Cardiac muscle cell (in vitro differentiated cells and primary cell): ENCODE data around the gene APBB2. TPM values are rescaled to one million over a fixed set of nuclear protein-coding genes. Genes with fewer than 3 reads are reported as not detected.

Experiments
- DNase-seq, 2 donors: peaks; one replicate each; pipeline versions ENCODE4 v3.0.0 to v3.0.0-alpha.2; 2010 to 2017; ENCODE audit warnings: low read depth in 1 of 2, low spot score in 1 of 2
- H3K27ac ChIP-seq: fragments of 200-600 bp; sonication (generic); 2 replicates; pipeline ENCODE4 v1.5.1; 2016
- H3K27me3 ChIP-seq: fragments of 200-600 bp; sonication (generic); 2 replicates; pipeline ENCODE4 v1.6.0; 2016; ENCODE audit warnings: control low read depth
- H3K36me3 ChIP-seq: fragments of 200-600 bp; sonication (generic); 2 replicates; pipeline ENCODE4 v1.5.1; 2016; ENCODE audit warnings: control low read depth
- H3K4me1 ChIP-seq: fragments of 200-600 bp; sonication (generic); 2 replicates; pipeline ENCODE4 v1.8.1; 2017; ENCODE audit warnings: low read depth, mild to moderate bottlenecking, mixed run types
- H3K4me3 ChIP-seq: fragments of 200-600 bp; sonication (generic); 2 replicates; pipeline ENCODE4 v1.5.1; 2016; ENCODE audit warnings: mild to moderate bottlenecking
- H3K9me3 ChIP-seq: fragments of 200-600 bp; sonication (generic); 2 replicates; pipeline ENCODE4 v1.5.1; 2017; ENCODE audit warnings: low read depth, mild to moderate bottlenecking, control low read depth
- polyA plus RNA-seq: library from polyadenylated mRNA; unstranded; fragments of >200 nt; fragmentation: Nextera tagmentation; extraction: Ambion mirVana; gene quantifications from 2 replicates; pipeline ENCODE4 v1.2.1, GENCODE V29; 2016
- total RNA-seq: library from RNA; depleted of rRNA; stranded (reverse); fragments of >200 nt; gene quantifications from 2 replicates; pipeline ENCODE4 v1.2.3, GENCODE V29; 2016
- TF ChIP-seq, protein P1 (sequence below): IDR thresholded peaks from 2 replicates; pipeline ENCODE4 v1.5.1; 2012; ENCODE audit warnings: low read depth, mild to moderate bottlenecking, low read length

The APBB2 gene
- total and polyA plus RNA-seq, 2 experiments from 2014 or later: 4.6 to 14.9 TPM

DNA sequence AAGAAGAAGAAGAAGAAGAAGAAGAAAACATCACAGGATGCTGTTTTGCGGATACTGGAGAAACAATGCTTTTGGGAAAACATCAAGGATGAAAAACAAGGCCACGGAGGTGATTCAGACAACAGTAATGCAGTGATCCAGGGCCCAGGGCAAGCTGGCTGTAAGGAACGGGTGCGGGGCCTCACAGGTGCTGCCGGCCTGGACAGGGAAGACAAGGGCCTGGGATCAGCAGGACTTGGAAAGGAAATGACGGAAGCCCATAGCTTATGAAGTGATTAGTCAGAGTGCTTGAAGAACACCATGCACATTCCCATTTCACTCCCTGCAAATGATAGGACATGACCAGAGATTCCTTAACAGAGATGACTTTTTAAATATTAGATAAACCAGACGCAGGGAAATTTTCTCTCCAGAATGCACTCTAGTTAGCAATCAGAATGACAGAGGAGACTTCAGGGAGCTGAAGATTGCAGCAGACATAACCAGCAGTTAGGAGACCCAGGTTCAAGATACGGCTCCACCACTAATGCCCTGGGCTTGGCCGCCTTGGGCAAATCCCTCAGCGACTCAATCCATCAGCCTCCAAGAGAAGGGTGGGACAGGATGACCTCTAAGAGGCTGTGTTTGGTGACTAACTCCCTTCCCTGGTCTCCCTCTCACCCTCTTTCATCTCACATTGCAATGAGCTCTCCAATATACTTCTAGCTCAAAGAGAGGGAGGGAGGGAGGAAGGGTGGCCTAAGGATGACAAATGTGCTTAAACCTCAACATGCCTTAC, 54.1 kb downstream of the APBB2 start:
- TF ChIP-seq, protein P1, sequence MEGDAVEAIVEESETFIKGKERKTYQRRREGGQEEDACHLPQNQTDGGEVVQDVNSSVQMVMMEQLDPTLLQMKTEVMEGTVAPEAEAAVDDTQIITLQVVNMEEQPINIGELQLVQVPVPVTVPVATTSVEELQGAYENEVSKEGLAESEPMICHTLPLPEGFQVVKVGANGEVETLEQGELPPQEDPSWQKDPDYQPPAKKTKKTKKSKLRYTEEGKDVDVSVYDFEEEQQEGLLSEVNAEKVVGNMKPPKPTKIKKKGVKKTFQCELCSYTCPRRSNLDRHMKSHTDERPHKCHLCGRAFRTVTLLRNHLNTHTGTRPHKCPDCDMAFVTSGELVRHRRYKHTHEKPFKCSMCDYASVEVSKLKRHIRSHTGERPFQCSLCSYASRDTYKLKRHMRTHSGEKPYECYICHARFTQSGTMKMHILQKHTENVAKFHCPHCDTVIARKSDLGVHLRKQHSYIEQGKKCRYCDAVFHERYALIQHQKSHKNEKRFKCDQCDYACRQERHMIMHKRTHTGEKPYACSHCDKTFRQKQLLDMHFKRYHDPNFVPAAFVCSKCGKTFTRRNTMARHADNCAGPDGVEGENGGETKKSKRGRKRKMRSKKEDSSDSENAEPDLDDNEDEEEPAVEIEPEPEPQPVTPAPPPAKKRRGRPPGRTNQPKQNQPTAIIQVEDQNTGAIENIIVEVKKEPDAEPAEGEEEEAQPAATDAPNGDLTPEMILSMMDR: no peak
- DNase-seq: peak in 1 of 2 donors; percentile 93
- Histone ChIP-seq H3K36me3 (no peaks in the 10 kb centered on the region), H3K27ac (no peak overlapping the region), H3K27me3 (no peaks in the 10 kb centered on the region), H3K9me3 (no peaks in the 10 kb centered on the region), H3K4me1 (peaks cover 5% of the 10 kb centered on the region), H3K4me3 (no peak overlapping the region)

DNA sequence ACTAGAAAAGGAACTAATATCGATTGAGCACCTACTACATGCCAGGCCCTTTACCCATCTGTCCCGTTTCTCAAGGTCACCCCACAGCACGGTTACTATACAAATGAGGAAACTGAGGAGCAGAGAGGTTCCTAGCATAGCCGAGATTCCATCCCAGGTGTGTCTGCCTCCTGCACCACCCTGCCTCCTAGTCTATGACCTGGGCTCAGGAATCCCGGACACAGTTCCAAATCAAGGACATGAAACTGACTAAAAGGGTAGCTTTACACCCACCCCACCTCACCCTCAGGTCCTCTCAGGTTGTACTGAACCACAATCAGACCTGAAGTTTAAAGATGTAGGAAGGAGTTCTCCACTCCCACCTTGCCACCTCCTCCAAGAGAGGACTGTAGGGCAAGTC, 55.6 kb downstream of the APBB2 start:
- Histone ChIP-seq H3K27ac (no peak overlapping the region), H3K4me1 (peaks cover 7% of the 10 kb centered on the region), H3K4me3 (no peak overlapping the region), H3K9me3 (no peaks in the 10 kb centered on the region), H3K36me3 (no peaks in the 10 kb centered on the region), H3K27me3 (no peaks in the 10 kb centered on the region)
- TF ChIP-seq, protein P1: no peak
- no peak for DNase-seq

DNA sequence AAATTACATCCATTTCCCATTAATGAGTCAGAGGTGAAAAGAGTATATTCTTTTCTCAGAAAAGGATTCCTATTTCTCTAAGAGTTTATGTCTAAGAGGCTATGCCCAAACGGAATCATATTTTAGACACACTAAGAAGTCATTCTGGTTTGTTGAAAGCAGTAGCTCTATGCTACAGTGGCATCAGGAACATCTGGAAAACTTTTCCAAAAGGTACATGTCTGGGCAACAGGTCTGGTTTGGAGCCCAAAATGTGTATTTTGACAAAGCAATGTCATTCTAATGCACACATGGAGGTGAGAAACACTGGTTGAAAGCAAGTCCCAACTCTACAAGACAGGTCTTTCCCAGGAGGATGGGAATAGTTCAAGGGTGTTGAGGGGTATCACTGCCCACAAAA, 56.1 kb downstream of the APBB2 start:
- Histone ChIP-seq H3K4me3 (no peak overlapping the region), H3K36me3 (no peaks in the 10 kb centered on the region), H3K27me3 (no peaks in the 10 kb centered on the region), H3K9me3 (no peaks in the 10 kb centered on the region), H3K27ac (no peak overlapping the region), H3K4me1 (peaks cover 7% of the 10 kb centered on the region)
- TF ChIP-seq, protein P1: no peak
- no peak for DNase-seq

DNA sequence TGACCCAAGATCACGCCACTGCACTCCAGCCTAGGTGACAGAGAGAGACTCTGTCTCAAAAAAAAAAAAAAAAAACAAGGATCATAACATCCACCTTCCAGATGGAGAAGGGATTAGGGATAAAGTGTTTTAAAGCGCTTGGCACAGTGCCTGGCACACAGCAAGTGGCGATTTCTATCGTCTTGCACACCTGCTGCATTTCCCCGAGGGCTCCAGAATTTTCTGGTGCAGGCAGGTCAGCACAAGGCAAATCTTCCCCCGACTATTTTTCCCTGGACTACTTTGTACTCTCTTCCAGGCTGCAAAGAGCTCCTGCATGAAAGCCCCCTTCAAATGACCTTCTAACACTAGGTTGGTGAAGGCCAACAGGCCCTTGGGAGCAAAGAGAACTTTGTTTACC, 57.3 kb downstream of the APBB2 start:
- H3K36me3 ChIP-seq: no peaks in the 10 kb centered on the region
- no peak overlapping the region for H3K27ac ChIP-seq
- no peaks in the 10 kb centered on the region for H3K27me3 ChIP-seq
- no peaks in the 10 kb centered on the region for H3K9me3 ChIP-seq
- no peak overlapping the region for H3K4me3 ChIP-seq
- DNase-seq: no peak
- H3K4me1 ChIP-seq: peaks cover 7% of the 10 kb centered on the region
- TF ChIP-seq, protein P1: no peak

DNA sequence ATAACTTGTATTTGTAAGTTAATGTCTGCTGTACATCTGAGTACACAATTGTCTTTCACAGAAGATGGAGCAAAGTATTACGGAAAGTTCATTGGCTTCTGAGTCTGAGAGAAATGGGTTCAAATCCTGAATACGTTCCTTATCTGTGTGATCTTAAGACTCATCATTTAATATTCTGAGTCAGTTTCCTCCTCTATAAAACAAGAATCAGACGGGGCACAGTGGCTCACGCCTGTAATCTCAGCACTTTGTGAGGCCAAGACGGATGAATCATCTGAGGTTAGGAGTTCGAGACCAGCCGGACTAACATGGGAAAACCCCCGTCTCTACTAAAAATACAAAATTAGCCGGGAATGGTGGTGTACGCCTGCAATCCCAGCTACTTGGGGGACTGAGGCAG, 57.8 kb downstream of the APBB2 start:
- H3K27ac ChIP-seq: no peak overlapping the region
- H3K9me3 ChIP-seq: no peaks in the 10 kb centered on the region
- no peaks in the 10 kb centered on the region for H3K27me3 ChIP-seq
- H3K36me3 ChIP-seq: no peaks in the 10 kb centered on the region
- TF ChIP-seq, protein P1: no peak
- H3K4me1 ChIP-seq: peaks cover 7% of the 10 kb centered on the region
- DNase-seq: peak in 1 of 2 donors; percentile 51
- H3K4me3 ChIP-seq: no peak overlapping the region
